ENCODE measurements around the gene GRK1.

DNA sequence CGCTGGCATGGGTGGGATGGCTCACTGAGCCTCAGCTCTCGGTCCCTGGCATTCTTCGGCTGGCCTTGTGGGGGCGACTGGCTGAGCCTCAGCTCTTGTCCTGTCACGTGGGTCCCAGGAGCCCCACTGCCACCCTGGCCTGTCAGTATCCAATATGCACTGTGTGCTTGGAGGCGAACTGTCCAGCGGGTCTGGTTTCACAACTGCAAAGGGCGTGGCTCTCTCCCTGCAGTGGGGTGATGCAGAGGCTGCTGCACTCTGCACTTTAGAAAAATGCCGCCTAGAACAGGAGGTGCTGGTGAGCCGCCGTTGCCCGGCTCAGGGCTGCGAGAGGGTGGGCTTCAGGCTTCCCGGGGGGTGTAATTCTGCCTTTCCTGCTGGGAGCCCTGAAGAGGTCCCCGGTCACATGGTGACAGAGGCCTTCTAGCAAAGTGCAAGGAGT is 75.0 kb downstream of the GRK1 start:
- TF ChIP-seq ZNF658 (tag by site-specific recombination; IDR thresholded peaks at IDR 0.05) (no peak), ZNF785 (tag by site-specific recombination; IDR thresholded peaks at IDR 0.05) (no peak), ZNF791 (tag by site-specific recombination; IDR thresholded peaks at IDR 0.05) (no peak), ZNF423 (tag by site-specific recombination; IDR thresholded peaks at IDR 0.05) (no peak), ZSCAN23 (tag by site-specific recombination; IDR thresholded peaks at IDR 0.05) (no peak)
- TF ChIP-seq, protein P1, sequence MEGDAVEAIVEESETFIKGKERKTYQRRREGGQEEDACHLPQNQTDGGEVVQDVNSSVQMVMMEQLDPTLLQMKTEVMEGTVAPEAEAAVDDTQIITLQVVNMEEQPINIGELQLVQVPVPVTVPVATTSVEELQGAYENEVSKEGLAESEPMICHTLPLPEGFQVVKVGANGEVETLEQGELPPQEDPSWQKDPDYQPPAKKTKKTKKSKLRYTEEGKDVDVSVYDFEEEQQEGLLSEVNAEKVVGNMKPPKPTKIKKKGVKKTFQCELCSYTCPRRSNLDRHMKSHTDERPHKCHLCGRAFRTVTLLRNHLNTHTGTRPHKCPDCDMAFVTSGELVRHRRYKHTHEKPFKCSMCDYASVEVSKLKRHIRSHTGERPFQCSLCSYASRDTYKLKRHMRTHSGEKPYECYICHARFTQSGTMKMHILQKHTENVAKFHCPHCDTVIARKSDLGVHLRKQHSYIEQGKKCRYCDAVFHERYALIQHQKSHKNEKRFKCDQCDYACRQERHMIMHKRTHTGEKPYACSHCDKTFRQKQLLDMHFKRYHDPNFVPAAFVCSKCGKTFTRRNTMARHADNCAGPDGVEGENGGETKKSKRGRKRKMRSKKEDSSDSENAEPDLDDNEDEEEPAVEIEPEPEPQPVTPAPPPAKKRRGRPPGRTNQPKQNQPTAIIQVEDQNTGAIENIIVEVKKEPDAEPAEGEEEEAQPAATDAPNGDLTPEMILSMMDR (tag by site-specific recombination; IDR thresholded peaks at IDR 0.05): no peak
- TF ChIP-seq, protein P2, sequence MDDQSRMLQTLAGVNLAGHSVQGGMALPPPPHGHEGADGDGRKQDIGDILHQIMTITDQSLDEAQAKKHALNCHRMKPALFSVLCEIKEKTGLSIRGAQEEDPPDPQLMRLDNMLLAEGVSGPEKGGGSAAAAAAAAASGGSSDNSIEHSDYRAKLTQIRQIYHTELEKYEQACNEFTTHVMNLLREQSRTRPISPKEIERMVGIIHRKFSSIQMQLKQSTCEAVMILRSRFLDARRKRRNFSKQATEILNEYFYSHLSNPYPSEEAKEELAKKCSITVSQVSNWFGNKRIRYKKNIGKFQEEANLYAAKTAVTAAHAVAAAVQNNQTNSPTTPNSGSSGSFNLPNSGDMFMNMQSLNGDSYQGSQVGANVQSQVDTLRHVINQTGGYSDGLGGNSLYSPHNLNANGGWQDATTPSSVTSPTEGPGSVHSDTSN (CRISPR knock-in tag; IDR thresholded peaks at IDR 0.05): no peak

Measured in HEK293 (cell line).